ENCODE results near the gene ZBTB24.

GRCh38 chr6:109461733-109462526 is 21.1 kb downstream of the ZBTB24 start:
- TF ChIP-seq, protein P1, sequence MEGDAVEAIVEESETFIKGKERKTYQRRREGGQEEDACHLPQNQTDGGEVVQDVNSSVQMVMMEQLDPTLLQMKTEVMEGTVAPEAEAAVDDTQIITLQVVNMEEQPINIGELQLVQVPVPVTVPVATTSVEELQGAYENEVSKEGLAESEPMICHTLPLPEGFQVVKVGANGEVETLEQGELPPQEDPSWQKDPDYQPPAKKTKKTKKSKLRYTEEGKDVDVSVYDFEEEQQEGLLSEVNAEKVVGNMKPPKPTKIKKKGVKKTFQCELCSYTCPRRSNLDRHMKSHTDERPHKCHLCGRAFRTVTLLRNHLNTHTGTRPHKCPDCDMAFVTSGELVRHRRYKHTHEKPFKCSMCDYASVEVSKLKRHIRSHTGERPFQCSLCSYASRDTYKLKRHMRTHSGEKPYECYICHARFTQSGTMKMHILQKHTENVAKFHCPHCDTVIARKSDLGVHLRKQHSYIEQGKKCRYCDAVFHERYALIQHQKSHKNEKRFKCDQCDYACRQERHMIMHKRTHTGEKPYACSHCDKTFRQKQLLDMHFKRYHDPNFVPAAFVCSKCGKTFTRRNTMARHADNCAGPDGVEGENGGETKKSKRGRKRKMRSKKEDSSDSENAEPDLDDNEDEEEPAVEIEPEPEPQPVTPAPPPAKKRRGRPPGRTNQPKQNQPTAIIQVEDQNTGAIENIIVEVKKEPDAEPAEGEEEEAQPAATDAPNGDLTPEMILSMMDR (conservative IDR thresholded peaks at IDR 0.05 in 1 of 2, IDR thresholded peaks at IDR 0.05 in 1 of 2; ENCODE audit: low read depth in 1 of 2, low read length in 2 of 2) = no peak
- TF ChIP-seq EZH2 (IDR thresholded peaks at IDR 0.05; ENCODE audit: low read length, missing control alignments) = no peak
